Loucy (cell line): ENCODE data around the gene PBXIP1.

Experiments
- EZH2phosphoT487 ChIP-seq: fragments of 200-600 bp; IDR thresholded peaks from 2 replicates; pipeline ENCODE4 v1.6.1; 2018; ENCODE audit warnings: antibody characterized with exemption, mild to moderate bottlenecking, moderate library complexity, borderline replicate concordance
- TF ChIP-seq, protein P1 (sequence below): fragments of 200-600 bp; sonication (generic); conservative IDR thresholded peaks from 2 replicates; pipeline ENCODE4 v1.5.1; 2014; ENCODE audit warnings: mild to moderate bottlenecking, antibody characterized with exemption, low read length

DNA sequence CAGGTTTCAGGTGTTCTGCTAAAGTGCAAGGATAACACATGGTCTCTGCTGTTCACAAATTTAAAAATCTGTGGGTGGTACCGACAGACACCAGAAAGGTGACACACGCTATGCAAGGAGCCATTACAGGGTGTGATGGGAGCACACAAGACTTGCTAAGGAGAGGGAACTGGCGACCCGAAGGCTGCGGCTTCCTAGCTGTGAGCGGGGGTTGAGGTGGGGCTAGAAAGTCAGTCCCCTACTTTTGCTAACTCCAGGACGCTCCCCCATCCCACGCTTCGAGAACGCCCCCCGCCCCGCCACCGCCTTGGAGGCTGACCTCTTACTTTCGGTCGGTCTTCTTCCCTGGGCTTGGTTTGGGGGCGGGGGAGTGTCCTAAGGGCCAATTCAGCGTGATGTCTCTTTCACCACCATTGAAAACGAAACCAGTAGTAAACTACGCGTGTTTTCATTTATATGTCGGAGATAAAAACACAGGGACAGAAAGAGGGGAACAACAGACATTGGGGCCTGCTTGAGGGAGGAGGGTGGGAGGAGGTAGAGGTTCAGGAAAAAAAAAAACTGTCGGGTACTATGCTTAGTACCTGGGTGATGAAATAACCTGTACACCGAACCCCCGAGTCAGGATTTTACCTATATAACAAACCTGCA, 19.6 kb upstream of the PBXIP1 start:
- TF ChIP-seq, protein P1, sequence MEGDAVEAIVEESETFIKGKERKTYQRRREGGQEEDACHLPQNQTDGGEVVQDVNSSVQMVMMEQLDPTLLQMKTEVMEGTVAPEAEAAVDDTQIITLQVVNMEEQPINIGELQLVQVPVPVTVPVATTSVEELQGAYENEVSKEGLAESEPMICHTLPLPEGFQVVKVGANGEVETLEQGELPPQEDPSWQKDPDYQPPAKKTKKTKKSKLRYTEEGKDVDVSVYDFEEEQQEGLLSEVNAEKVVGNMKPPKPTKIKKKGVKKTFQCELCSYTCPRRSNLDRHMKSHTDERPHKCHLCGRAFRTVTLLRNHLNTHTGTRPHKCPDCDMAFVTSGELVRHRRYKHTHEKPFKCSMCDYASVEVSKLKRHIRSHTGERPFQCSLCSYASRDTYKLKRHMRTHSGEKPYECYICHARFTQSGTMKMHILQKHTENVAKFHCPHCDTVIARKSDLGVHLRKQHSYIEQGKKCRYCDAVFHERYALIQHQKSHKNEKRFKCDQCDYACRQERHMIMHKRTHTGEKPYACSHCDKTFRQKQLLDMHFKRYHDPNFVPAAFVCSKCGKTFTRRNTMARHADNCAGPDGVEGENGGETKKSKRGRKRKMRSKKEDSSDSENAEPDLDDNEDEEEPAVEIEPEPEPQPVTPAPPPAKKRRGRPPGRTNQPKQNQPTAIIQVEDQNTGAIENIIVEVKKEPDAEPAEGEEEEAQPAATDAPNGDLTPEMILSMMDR: no peak
- no peak for TF ChIP-seq EZH2phosphoT487
